K562 (cell line): ENCODE results near the gene SLC2A13. TPM values are rescaled to one million over a fixed set of nuclear protein-coding genes. Genes with fewer than 3 reads are reported as not detected.
A peak's percentile ranks its signal among the peaks of the same experiment; 100 is the strongest.

ENCODE experiments used
- CCNT2 ChIP-seq: IDR thresholded peaks from 2 replicates; pipeline ENCODE4 v1.6.1; 2011; ENCODE audit warnings: borderline replicate concordance, low read depth, mild to moderate bottlenecking, moderate library complexity, mixed read lengths, low read length; ENCODE audit not compliant: insufficient read length; ENCODE audit errors: extremely low read depth
- CHCHD3 ChIP-seq: fragments of 250-450 bp; sonication (Bioruptor Pico); IDR thresholded peaks from 2 replicates; pipeline ENCODE4 v2.1.2; 2022; ENCODE audit warnings: mild to moderate bottlenecking
- GABPA ChIP-seq: fragments of 200-800 bp; sonication (Bioruptor generic); conservative IDR thresholded peaks from 2 replicates; pipeline ENCODE4 v1.6.1; 2016; ENCODE audit warnings: low read depth, missing genetic modification characterization, missing compliant biosample characterization
- GTF2F1 ChIP-seq: IDR thresholded peaks from 2 replicates; pipeline ENCODE4 v1.6.1; 2011; ENCODE audit warnings: low read depth, low read length, improper control_type of control experiment
- NFXL1 ChIP-seq: fragments of 450-650 bp; formaldehyde crosslinking; IDR thresholded peaks from 2 replicates; pipeline ENCODE4 v1.4.0; 2021; ENCODE audit warnings: mild to moderate bottlenecking
- NR2C2 ChIP-seq, 2 experiments: fragments of 200-800 bp in 1 of 2; sonication (Bioruptor generic) in 1 of 2; sonication (generic) in 1 of 2; formaldehyde crosslinking in 1 of 2; IDR thresholded peaks; 2 replicates each; pipeline versions ENCODE4 v1.6.1 to v1.8.0; 2016 to 2022; ENCODE audit warnings: mild to moderate bottlenecking in 1 of 2, missing compliant biosample characterization in 1 of 2, missing genetic modification characterization in 1 of 2, missing genetic modification reagents in 1 of 2
- PCBP1 ChIP-seq: fragments of 200-400 bp; formaldehyde crosslinking; IDR thresholded peaks from 2 replicates; pipeline ENCODE4 v1.6.1; 2018; ENCODE audit warnings: mild to moderate bottlenecking, low read depth, low read length; ENCODE audit not compliant: poor library complexity, severe bottlenecking
- PKNOX1 ChIP-seq: fragments of 450-650 bp; IDR thresholded peaks from 2 replicates; pipeline ENCODE4 v1.6.1; 2016
- PPARD ChIP-seq: fragments of 250-450 bp; sonication (Bioruptor Pico); IDR thresholded peaks from 2 replicates; pipeline ENCODE4 v1.8.0; 2022; ENCODE audit warnings: inconsistent platforms, mild to moderate bottlenecking, moderate library complexity
- PRPF4 ChIP-seq: fragments of 200-400 bp; formaldehyde crosslinking; IDR thresholded peaks from one replicate; pipeline ENCODE4 v1.6.1; 2017; ENCODE audit warnings: low read length, low read depth, mild to moderate bottlenecking; ENCODE audit not compliant: insufficient read depth, poor library complexity, severe bottlenecking
- PTRF ChIP-seq: fragments of 450-650 bp; IDR thresholded peaks from 2 replicates; pipeline ENCODE4 v1.6.1; 2016; ENCODE audit warnings: mild to moderate bottlenecking, missing genetic modification characterization, missing compliant biosample characterization
- RAD51 ChIP-seq: fragments of 450-650 bp; IDR thresholded peaks from 2 replicates; pipeline ENCODE4 v1.7.1; 2016; ENCODE audit warnings: low read depth, mild to moderate bottlenecking, borderline replicate concordance
- RBM22 ChIP-seq: fragments of 200-400 bp; formaldehyde crosslinking; IDR thresholded peaks from 2 replicates; pipeline ENCODE4 v1.6.1; 2018; ENCODE audit warnings: low read length, low read depth; ENCODE audit not compliant: poor library complexity, severe bottlenecking
- SAFB ChIP-seq: fragments of 200-400 bp; formaldehyde crosslinking; IDR thresholded peaks from 2 replicates; pipeline ENCODE4 v1.6.1; 2017; ENCODE audit warnings: low read depth, low read length, borderline replicate concordance
- TBL1XR1 ChIP-seq, 2 experiments: IDR thresholded peaks; 2 replicates each; pipeline ENCODE4 v1.6.1; 2012; ENCODE audit warnings: improper control_type of control experiment in 2 of 2, low read length in 2 of 2, mild to moderate bottlenecking in 1 of 2
- TCF3 ChIP-seq: sonication (generic); formaldehyde crosslinking; IDR thresholded peaks from 2 replicates; pipeline ENCODE4 v1.4.0; 2020; ENCODE audit warnings: mild to moderate bottlenecking, missing genetic modification reagents
- ZC3H4 ChIP-seq: sonication (generic); formaldehyde crosslinking; IDR thresholded peaks from 2 replicates; pipeline ENCODE4 v1.9.0; 2021; ENCODE audit warnings: missing genetic modification reagents, borderline replicate concordance
- ZNF253 ChIP-seq: fragments of 250-450 bp; sonication (Bioruptor Pico); conservative IDR thresholded peaks from 2 replicates; pipeline ENCODE4 v1.6.1; 2021; ENCODE audit warnings: mild to moderate bottlenecking
- ZNF398 ChIP-seq: fragments of 250-450 bp; sonication (Bioruptor Pico); IDR thresholded peaks from 2 replicates; pipeline ENCODE4 v1.8.0; 2021; ENCODE audit warnings: moderate library complexity, mild to moderate bottlenecking, inconsistent platforms
- ZNF507 ChIP-seq: conservative IDR thresholded peaks from 2 replicates; pipeline ENCODE4 v1.6.1; 2017; ENCODE audit warnings: missing genetic modification characterization, missing compliant biosample characterization
- ZNF644 ChIP-seq: fragments of 200-800 bp; sonication (Bioruptor generic); IDR thresholded peaks from 2 replicates; pipeline ENCODE4 v1.6.1; 2016; ENCODE audit warnings: low read depth, missing genetic modification characterization, missing compliant biosample characterization
- polyA plus RNA-seq, 8 experiments: library from polyadenylated mRNA; depleted of rRNA in 4 of 8; stranded (reverse) in 5 of 8; unstranded in 3 of 8; fragments of >200 nt; fragmentation: Nextera tagmentation in 2 of 8; fragmentation: Illumina TruSeq in 1 of 8; extraction: Ambion mirVana in 2 of 8; extraction: Trizol in 1 of 8; gene quantifications; 2 replicates each; pipeline versions ENCODE4 v1.2.1 to v1.2.3, GENCODE V29; 2011 to 2014; ENCODE audit warnings: inconsistent platforms in 1 of 8, missing spikeins in 1 of 8
- total RNA-seq, 7 experiments: library from RNA; depleted of rRNA in 6 of 7; stranded (reverse); fragments of >200 nt in 6 of 7; fragmentation: Illumina TruSeq in 2 of 7; extraction: Trizol in 2 of 7; gene quantifications; 2 replicates each; pipeline versions ENCODE4 v1.2.1 to v1.2.3, GENCODE V29; 2011 to 2021; ENCODE audit warnings: low replicate concordance in 1 of 7
- TF ChIP-seq, protein P1 (sequence below), 2 experiments: IDR thresholded peaks; 2 replicates each; pipeline ENCODE4 v1.6.1; 2012; ENCODE audit warnings: improper control_type of control experiment in 2 of 2, low read depth in 2 of 2, low read length in 2 of 2, borderline replicate concordance in 1 of 2

The SLC2A13 gene
- total and polyA plus RNA-seq, 9 of the 15 experiments (the other 6 are each of a cell fraction or from before 2014, with no cell fraction given), result 1.7 to 12.4 (median 9.0) TPM

GRCh38 chr12:40105515-40106201, at the start of gene SLC2A13 (continued):
- no peak for TF ChIP-seq ZNF644 (tag)
- TF ChIP-seq PRPF4, result no peak
- no peak for TF ChIP-seq SAFB
- TF ChIP-seq TBL1XR1 (IDR thresholded peaks at IDR 0.05; ENCODE audit: low read length in 2 of 2), result no peak
- TF ChIP-seq RBM22, result peak; percentile 23
- TF ChIP-seq ZC3H4 (CRISPR knock-in tag), result no peak; the same call in 1 of the 2 replicates
- 0 out of 2 replicates have a peak, but pooled peaks have one; percentile 37 for TF ChIP-seq GABPA (tag)
- TF ChIP-seq ZNF507 (tag), result no peak
- TF ChIP-seq CCNT2, result peak; percentile 51
- TF ChIP-seq CHCHD3, result 0 out of 2 replicates have a peak, but pooled peaks have one; percentile 22
- peak; percentile 50 for TF ChIP-seq PCBP1
- no peak for TF ChIP-seq PPARD (CRISPR knock-in tag)
- TF ChIP-seq PTRF (tag), result no peak
- no peak for TF ChIP-seq TCF3 (CRISPR knock-in tag)
- no peak for TF ChIP-seq NR2C2 (CRISPR knock-in tag; IDR thresholded peaks at IDR 0.05)
- peak; percentile 89 for TF ChIP-seq NR2C2 (tag; IDR thresholded peaks at IDR 0.05)
- no peak for TF ChIP-seq RAD51
- no peak for TF ChIP-seq ZNF398 (CRISPR knock-in tag)
- TF ChIP-seq PKNOX1, result no peak
- TF ChIP-seq, protein P1, sequence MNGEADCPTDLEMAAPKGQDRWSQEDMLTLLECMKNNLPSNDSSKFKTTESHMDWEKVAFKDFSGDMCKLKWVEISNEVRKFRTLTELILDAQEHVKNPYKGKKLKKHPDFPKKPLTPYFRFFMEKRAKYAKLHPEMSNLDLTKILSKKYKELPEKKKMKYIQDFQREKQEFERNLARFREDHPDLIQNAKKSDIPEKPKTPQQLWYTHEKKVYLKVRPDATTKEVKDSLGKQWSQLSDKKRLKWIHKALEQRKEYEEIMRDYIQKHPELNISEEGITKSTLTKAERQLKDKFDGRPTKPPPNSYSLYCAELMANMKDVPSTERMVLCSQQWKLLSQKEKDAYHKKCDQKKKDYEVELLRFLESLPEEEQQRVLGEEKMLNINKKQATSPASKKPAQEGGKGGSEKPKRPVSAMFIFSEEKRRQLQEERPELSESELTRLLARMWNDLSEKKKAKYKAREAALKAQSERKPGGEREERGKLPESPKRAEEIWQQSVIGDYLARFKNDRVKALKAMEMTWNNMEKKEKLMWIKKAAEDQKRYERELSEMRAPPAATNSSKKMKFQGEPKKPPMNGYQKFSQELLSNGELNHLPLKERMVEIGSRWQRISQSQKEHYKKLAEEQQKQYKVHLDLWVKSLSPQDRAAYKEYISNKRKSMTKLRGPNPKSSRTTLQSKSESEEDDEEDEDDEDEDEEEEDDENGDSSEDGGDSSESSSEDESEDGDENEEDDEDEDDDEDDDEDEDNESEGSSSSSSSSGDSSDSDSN (IDR thresholded peaks at IDR 0.05; ENCODE audit: borderline replicate concordance in 1 of 2, low read depth in 2 of 2, low read length in 2 of 2), result peak; percentile 55 to 87; a peak in 1 of 4 replicates
- no peak for TF ChIP-seq NFXL1
- TF ChIP-seq ZNF253, result no peak
- TF ChIP-seq GTF2F1, result no peak
